GM23248 (cell line): ENCODE data around the gene CENPX. TPM values are rescaled to one million over a fixed set of nuclear protein-coding genes. Genes with fewer than 3 reads are reported as not detected.

Source experiments
- DNase-seq: peaks from one replicate; pipeline ENCODE4 v3.0.0-alpha.2; 2015
- H2AFZ ChIP-seq: fragments of 200-600 bp; sonication (generic); 2 replicates; pipeline ENCODE4 v1.6.1; 2016; ENCODE audit warnings: antibody characterized with exemption
- H3F3A ChIP-seq: fragments of 200-600 bp; sonication (generic); 2 replicates; pipeline ENCODE4 v1.6.1; 2016; ENCODE audit warnings: mild to moderate bottlenecking, antibody characterized with exemption, mixed run types; ENCODE audit not compliant: insufficient read depth
- H3K27ac ChIP-seq: fragments of 200-600 bp; sonication (generic); 2 replicates; pipeline ENCODE4 v1.5.1; 2016; ENCODE audit warnings: mild to moderate bottlenecking
- H3K27me3 ChIP-seq: fragments of 200-600 bp; sonication (generic); replicated peaks from 2 replicates; pipeline ENCODE4 v1.6.1; 2016; ENCODE audit warnings: mild to moderate bottlenecking; ENCODE audit not compliant: insufficient read depth
- H3K36me3 ChIP-seq: fragments of 200-600 bp; sonication (generic); 2 replicates; pipeline ENCODE4 v1.6.1; 2016; ENCODE audit warnings: low read depth, mild to moderate bottlenecking
- H3K4me1 ChIP-seq: fragments of 200-600 bp; sonication (generic); 2 replicates; pipeline ENCODE4 v1.6.1; 2016; ENCODE audit warnings: mild to moderate bottlenecking; ENCODE audit not compliant: insufficient read depth
- H3K4me2 ChIP-seq: fragments of 200-600 bp; sonication (generic); one replicate; pipeline ENCODE4 v1.6.1; 2016; ENCODE audit warnings: mild to moderate bottlenecking; ENCODE audit not compliant: unreplicated experiment
- H3K4me3 ChIP-seq: fragments of 200-600 bp; sonication (generic); 2 replicates; pipeline ENCODE4 v1.5.1; 2016; ENCODE audit warnings: mild to moderate bottlenecking
- H3K79me2 ChIP-seq: fragments of 200-600 bp; sonication (generic); 2 replicates; pipeline ENCODE4 v1.6.1; 2016; ENCODE audit warnings: mild to moderate bottlenecking; ENCODE audit not compliant: insufficient read depth
- H3K9ac ChIP-seq: fragments of 200-600 bp; sonication (generic); 2 replicates; pipeline ENCODE4 v1.6.1; 2016; ENCODE audit warnings: mild to moderate bottlenecking
- H3K9me2 ChIP-seq: fragments of 200-600 bp; sonication (generic); 2 replicates; pipeline ENCODE4 v1.6.1; 2016; ENCODE audit warnings: mixed run types, mild to moderate bottlenecking, moderate library complexity; ENCODE audit not compliant: insufficient read depth
- H3K9me3 ChIP-seq: fragments of 200-600 bp; sonication (generic); one replicate; pipeline ENCODE4 v1.6.1; 2017; ENCODE audit warnings: low read depth
- H4K20me1 ChIP-seq: fragments of 200-600 bp; sonication (generic); 2 replicates; pipeline ENCODE4 v1.6.0; 2016; ENCODE audit not compliant: insufficient read depth
- EZH2 ChIP-seq: fragments of 200-600 bp; sonication (generic); IDR thresholded peaks from 2 replicates; pipeline ENCODE4 v1.6.1; 2018; ENCODE audit warnings: antibody characterized with exemption, mild to moderate bottlenecking; ENCODE audit not compliant: insufficient read depth, poor library complexity, severe bottlenecking
- EZH2phosphoT487 ChIP-seq: fragments of 200-600 bp; sonication (generic); IDR thresholded peaks from 2 replicates; pipeline ENCODE4 v1.6.1; 2018; ENCODE audit warnings: antibody characterized with exemption, moderate library complexity, mild to moderate bottlenecking, low read depth; ENCODE audit not compliant: insufficient read depth
- WGBS, 2 experiments: methylation state at CpG; one replicate each; pipeline ENCODE4 v1.1.6; 2015 to 2017; ENCODE audit warnings: low lambda C conversion rate in 2 of 2, low coverage in 1 of 2; ENCODE audit errors: missing lambda C conversion rate in 2 of 2; 5-methylcytosine and 5-hydroxymethylcytosine counted together
- in situ Hi-C: fragments of 300-500 bp; cut with MboI; formaldehyde crosslinking; loops from 2 replicates; pipeline ENCODE4 v1.15.0; 2020
- polyA plus RNA-seq: library from polyadenylated mRNA; unstranded; fragments of >200 nt; fragmentation: Nextera tagmentation; extraction: Ambion mirVana; gene quantifications from 2 replicates; pipeline ENCODE4 v1.2.1, GENCODE V29; 2016
- total RNA-seq: library from RNA; depleted of rRNA; stranded (reverse); fragments of >200 nt; shearing (Covaris generic); gene quantifications from 2 replicates; pipeline ENCODE4 v1.2.3, GENCODE V29; 2014

Gene CENPX
- total and polyA plus RNA-seq, 2 experiments from 2014 or later = 43.9 to 68.6 TPM

DNA sequence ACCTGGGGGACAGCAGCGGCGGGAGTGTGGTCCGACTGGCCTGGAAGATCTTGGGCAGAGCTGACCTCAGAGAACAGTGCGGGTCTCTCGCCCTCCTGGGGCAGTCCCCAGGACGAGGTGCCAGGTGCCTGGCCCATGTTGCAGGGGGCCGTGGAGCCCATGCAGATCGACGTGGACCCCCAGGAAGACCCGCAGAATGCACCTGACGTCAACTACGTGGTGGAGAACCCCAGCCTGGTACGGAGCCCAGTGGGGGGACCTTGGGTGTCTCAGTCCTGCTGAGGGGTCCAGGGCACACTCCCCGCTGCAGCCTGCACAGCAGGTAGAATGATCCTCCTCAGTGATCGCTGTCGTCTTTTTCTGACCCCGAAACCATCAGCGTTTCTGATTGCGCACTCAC lies 30.5 kb upstream of the CENPX start:
- Histone ChIP-seq H3K4me1 (peaks cover 6% of the 10 kb centered on the region), H2AFZ (no peak overlapping the region), H3K27me3 (no peaks in the 10 kb centered on the region), H3K27ac (no peak overlapping the region), H3K4me2 (peak overlapping the region; percentile 98), H4K20me1 (no peaks in the 10 kb centered on the region), H3K9me2 (no peaks in the 10 kb centered on the region), H3K36me3 (no peaks in the 10 kb centered on the region), H3F3A (no peaks in the 10 kb centered on the region), H3K4me3 (peak overlapping the region; percentile 98), H3K9me3 (no peaks in the 10 kb centered on the region), H3K79me2 (peaks cover 33% of the 10 kb centered on the region), H3K9ac (peak overlapping the region; percentile 86)
- TF ChIP-seq EZH2 = no peak
- TF ChIP-seq EZH2phosphoT487 = no peak
- 76 to 82% methylated on average over 17 to 19 of the region's 19 CpGs for WGBS, 2 experiments
- no peak for DNase-seq
- in situ Hi-C loops = no loop called here

DNA sequence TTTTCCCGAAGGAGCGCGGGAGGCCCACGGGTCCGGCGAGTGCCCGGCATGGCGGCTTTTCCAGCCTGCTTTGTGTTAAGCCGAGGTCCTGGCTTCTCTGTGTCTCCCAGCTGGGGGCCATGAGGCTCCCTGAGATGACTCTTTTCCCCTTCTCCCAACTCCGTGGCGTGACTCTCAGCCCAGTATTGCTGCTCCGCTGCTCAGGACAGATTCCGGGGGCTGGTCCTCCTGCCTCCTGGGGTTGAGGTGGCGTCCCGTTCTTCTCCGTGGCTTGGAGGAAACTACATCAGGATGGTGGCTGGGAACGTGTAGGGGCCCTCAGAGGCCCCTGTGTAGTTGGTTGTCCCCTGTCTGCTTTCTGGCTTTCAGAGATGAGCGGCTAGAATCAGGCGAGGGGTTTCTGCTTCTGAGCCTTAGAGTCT lies 30.0 kb upstream of the CENPX start:
- Histone ChIP-seq H3K79me2 (peaks cover 33% of the 10 kb centered on the region), H3K4me1 (peaks cover 6% of the 10 kb centered on the region), H3K27ac (0 out of 2 replicates have a peak overlapping the region, but pooled peaks have one; percentile 26), H3F3A (no peaks in the 10 kb centered on the region), H3K9me2 (no peaks in the 10 kb centered on the region), H3K9ac (peak overlapping the region; percentile 86), H3K9me3 (no peaks in the 10 kb centered on the region), H3K36me3 (no peaks in the 10 kb centered on the region), H3K4me2 (peak overlapping the region; percentile 98), H3K4me3 (peak overlapping the region; percentile 98), H4K20me1 (no peaks in the 10 kb centered on the region), H2AFZ (no peak overlapping the region), H3K27me3 (no peaks in the 10 kb centered on the region)
- peak; percentile 55 for DNase-seq
- WGBS, 2 experiments = 17 to 27% methylated on average over 10 to 19 of the region's 19 CpGs
- in situ Hi-C loops = no loop called here
- no peak for TF ChIP-seq EZH2
- no peak for TF ChIP-seq EZH2phosphoT487

DNA sequence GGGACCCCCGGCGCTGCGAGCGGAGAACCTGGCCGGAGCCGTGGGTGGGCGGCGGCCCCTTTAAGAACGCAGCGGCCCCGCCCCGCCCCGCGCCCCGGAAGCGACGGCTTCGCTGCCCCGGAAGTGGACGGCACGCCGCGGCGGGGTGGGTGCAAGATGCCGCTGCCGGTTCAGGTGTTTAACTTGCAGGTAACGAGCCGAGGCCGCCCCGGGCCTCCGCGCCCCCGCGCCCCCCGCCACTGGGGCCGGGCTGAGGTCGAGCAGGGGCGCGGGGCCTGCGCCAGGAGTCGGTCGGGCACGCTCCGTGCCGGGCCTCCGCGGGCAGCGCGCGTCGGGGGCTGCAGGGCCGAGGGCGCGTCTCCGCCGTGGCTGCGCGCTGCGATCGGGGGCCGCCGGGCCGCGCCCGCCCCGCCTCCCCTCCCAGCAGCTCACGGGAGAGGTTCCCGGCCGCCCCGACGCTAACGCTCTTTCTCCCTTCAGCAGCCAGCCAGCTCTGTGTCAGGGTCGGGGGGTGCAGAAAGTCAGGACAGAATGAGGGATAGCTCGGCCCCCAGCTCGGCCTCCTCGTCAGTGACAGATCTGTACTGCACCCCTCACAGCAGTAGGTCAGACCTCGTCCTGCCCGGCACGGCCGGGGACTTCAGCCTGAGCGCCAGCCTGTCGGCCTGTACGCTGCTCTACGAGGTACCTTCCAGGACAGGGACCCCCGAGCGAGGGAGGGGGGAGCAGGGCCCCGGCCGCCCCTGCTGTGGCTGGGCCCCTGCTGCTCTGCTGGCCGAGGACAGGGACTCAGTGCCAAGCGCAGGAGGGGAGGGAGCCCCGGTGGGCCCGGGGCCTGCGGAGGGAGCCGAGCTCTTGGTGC lies 29.3 kb upstream of the CENPX start, which contains the start of the genes GPS1 and RFNG:
TSS of gene GPS1 (plus strand) at position 123 of the 862 bp plus-strand sequence. CDS start at position 157, 34 bp downstream.
TSS of gene RFNG (minus strand) at position 36 of the 862 bp plus-strand sequence. CDS start 45 bp downstream, outside the sequence.
- Histone ChIP-seq H4K20me1 (no peaks in the 10 kb centered on the region), H3F3A (no peaks in the 10 kb centered on the region), H3K9me3 (no peaks in the 10 kb centered on the region), H3K4me1 (peaks cover 6% of the 10 kb centered on the region), H3K27ac (peak within 1 kb of the TSS; percentile 26; the same call in 1 of the 2 replicates), H3K36me3 (no peaks in the 10 kb centered on the region), H2AFZ (peak within 1 kb of the TSS; percentile 51), H3K9ac (peak within 1 kb of the TSS; percentile 86), H3K9me2 (no peaks in the 10 kb centered on the region), H3K27me3 (no peaks in the 10 kb centered on the region), H3K4me2 (peak within 1 kb of the TSS; percentile 98), H3K79me2 (peaks cover 33% of the 10 kb centered on the region), H3K4me3 (peak within 1 kb of the TSS; percentile 98)
- DNase-seq = peak; percentile 85
- in situ Hi-C loops = no loop called here
- WGBS, 2 experiments = 1 to 3% methylated on average over 22 to 80 of the region's 94 CpGs
- TF ChIP-seq EZH2 = no peak
- TF ChIP-seq EZH2phosphoT487 = no peak

DNA sequence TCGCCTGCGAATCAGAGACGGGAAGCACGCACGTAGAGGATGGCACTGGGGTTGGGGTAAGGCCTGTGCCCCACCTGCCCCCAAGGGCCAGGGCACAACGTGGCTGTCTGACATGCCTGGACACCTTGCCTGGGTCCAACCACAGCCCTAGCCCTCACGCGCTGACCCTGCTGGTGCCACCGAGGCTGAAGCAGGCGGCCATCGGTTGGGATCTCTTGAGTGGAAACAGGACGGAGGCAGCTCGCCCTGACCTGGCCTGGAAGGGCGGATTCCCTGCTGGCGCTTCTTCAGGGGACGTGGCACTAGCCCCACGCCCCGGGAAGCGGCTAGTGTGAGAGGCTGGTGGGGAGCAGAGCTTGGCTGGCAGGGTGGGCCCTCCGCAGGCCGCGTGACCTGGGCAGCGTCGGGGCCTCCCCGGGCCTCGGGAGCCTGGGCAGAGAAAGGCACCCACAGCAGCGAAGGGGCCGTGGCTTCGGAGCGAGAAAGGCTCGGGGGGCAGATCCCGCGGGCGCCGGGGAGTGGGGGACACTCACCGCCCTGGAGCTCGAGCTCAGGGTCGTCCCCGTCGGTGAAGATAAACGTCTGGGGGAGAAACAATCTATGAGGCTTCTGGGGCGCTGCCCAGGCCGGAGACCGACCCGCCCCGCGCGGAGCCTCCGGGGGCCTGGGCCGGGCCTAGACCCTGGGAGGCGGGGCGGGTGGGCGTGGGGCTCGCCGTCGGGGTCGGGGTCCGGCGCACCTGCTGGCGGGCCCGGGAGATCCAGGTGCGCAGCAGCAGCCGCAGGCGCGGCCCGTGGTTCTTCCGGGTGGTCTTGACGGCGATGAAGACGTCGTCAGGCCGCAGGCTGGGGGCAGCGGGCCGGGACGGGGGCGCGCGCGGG lies 28.3 kb upstream of the CENPX start:
- Histone ChIP-seq H3K9me2 (no peaks in the 10 kb centered on the region), H3K27me3 (no peaks in the 10 kb centered on the region), H2AFZ (peak overlapping the region; percentile 51), H3K4me2 (peak overlapping the region; percentile 65), H4K20me1 (no peaks in the 10 kb centered on the region), H3K4me1 (peaks cover 6% of the 10 kb centered on the region), H3K9me3 (no peaks in the 10 kb centered on the region), H3K36me3 (no peaks in the 10 kb centered on the region), H3K27ac (no peak overlapping the region), H3K79me2 (peaks cover 33% of the 10 kb centered on the region), H3F3A (no peaks in the 10 kb centered on the region), H3K4me3 (peak overlapping the region; percentile 98), H3K9ac (peak overlapping the region; percentile 86)
- in situ Hi-C loops = no loop called here
- 16 to 28% methylated on average over 35 to 58 of the region's 79 CpGs for WGBS, 2 experiments
- TF ChIP-seq EZH2 (no peak), EZH2phosphoT487 (no peak)
- DNase-seq = peak; percentile 56
